Stimulated activated CD4-positive, alpha-beta T cell treated with anti-CD3 and anti-CD28 coated beads, Interleukin-12 subunit alpha, Interleukin-12 subunit beta, amount 100 ng/mL, for 4 hours (primary cell): Measurements from ENCODE around the gene LAMA5.

Experiments
- DNase-seq: peaks from one replicate; pipeline ENCODE4 v3.0.0-alpha.2; 2020

Gene LAMA5, protein sequence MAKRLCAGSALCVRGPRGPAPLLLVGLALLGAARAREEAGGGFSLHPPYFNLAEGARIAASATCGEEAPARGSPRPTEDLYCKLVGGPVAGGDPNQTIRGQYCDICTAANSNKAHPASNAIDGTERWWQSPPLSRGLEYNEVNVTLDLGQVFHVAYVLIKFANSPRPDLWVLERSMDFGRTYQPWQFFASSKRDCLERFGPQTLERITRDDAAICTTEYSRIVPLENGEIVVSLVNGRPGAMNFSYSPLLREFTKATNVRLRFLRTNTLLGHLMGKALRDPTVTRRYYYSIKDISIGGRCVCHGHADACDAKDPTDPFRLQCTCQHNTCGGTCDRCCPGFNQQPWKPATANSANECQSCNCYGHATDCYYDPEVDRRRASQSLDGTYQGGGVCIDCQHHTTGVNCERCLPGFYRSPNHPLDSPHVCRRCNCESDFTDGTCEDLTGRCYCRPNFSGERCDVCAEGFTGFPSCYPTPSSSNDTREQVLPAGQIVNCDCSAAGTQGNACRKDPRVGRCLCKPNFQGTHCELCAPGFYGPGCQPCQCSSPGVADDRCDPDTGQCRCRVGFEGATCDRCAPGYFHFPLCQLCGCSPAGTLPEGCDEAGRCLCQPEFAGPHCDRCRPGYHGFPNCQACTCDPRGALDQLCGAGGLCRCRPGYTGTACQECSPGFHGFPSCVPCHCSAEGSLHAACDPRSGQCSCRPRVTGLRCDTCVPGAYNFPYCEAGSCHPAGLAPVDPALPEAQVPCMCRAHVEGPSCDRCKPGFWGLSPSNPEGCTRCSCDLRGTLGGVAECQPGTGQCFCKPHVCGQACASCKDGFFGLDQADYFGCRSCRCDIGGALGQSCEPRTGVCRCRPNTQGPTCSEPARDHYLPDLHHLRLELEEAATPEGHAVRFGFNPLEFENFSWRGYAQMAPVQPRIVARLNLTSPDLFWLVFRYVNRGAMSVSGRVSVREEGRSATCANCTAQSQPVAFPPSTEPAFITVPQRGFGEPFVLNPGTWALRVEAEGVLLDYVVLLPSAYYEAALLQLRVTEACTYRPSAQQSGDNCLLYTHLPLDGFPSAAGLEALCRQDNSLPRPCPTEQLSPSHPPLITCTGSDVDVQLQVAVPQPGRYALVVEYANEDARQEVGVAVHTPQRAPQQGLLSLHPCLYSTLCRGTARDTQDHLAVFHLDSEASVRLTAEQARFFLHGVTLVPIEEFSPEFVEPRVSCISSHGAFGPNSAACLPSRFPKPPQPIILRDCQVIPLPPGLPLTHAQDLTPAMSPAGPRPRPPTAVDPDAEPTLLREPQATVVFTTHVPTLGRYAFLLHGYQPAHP (N-terminal part only)

GRCh38 chr20:62367136-62367632 lies at the start of gene LAMA5:
Gene LAMA5 (minus strand): TSS chr20:62367312. CDS start chr20:62367245, 67 bp downstream.
- no peak for DNase-seq

DNA sequence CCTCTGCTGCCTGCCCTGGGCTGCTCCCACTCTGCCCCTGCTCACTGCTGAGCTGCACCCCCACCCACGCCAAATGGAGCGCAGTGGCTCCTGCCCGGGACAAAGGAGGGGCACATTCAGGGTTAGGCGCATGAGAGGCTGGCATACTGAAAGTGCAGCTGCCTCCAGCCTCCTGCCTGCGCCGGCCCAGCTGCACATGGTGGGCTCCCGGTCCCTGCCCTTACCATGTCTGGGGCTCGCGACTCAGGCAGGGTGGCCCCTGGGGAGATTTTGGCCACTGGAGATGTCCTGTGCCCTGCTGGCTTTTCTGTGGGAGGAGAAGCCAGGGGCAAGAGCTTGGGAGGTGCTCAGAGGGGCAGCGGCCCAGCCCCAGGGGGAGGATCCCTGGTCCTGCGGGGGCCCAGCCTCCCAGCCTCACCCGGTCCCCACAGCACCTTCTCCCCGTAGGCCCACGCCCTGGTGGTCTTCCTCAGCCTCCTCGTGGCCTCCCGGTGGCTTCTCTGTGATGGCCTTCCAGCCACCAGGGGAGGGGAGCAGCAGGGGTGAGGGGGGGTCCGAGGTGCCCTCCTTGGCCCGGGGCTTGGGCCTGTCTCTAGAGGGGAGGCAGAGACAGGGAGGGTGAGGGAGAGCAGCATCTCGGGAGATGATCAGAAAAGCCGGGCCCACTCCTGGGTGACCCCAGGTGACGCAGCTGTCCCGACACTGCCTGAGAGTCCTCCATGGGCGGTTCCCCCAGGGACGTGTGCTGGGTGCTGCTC lies 48.4 kb upstream of the LAMA5 start:
- no peak for DNase-seq

- DNase-seq: no peak
Measured at GRCh38 chr20:62413896-62414481, 46.9 kb upstream of the LAMA5 start.

DNA sequence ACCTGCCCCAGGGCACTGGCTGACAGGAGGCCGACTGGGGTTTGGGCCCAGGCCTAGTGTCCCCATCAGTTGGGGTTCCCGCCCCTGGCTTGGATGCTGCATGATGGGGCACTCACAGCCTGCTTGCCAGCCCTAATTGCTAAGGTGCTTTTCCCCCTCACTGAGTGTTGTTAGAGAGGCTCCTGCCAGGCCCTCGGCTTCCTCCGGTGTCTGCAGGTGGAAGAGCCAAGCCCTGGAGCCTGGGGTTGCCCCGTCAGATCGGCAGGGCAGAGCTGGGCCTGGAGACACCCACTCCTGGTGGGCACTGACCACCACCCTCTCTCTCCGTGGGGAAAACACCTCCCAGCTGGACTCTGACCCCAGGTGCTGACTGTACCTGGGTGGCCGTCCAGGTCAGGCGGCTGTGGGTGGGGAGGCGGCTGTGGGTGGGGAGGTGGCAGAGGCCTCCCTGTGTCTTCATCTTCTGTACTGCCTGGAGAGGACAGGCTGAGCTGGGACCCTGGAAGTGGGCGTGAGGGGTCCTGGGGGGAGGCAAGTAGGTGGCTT lies 46.0 kb upstream of the LAMA5 start:
- DNase-seq: no peak

- no peak for DNase-seq
Measured at GRCh38 chr20:62412194-62413024, 45.3 kb upstream of the LAMA5 start.

DNA sequence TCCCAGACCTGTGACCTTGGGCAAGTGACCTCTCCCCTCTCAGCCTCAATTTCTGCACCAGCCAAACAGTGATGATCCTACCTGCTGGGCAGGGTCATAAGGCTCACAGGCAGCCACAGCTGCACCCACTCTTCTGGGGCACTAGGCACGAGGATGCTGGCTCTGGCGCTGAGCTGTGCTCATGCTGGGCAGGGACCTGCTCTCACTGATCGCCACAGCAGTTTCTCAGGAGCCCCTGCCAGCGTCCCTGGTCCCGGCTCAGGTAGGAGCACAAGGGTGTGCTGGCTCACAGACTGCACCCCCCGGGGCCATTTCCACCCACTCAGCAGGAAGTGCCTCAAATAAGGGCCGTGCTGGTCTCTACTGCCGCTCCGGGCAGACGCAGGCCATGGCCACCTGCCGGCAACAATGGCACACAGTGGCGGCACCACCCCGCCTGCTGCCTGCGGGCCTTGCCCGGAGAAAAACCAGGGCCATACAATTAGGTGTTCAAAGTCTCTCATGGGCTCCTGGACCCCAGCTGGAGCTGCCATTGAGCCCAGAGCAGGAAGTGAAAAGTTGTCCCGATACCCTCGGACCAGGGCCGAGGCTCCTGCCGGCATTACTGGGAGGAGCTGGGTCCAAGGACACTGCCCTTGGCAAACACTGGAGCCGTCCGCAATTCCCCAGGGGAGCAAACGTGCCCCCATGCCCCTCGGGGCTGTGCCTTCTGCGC lies 44.5 kb upstream of the LAMA5 start:
- no peak for DNase-seq

DNA sequence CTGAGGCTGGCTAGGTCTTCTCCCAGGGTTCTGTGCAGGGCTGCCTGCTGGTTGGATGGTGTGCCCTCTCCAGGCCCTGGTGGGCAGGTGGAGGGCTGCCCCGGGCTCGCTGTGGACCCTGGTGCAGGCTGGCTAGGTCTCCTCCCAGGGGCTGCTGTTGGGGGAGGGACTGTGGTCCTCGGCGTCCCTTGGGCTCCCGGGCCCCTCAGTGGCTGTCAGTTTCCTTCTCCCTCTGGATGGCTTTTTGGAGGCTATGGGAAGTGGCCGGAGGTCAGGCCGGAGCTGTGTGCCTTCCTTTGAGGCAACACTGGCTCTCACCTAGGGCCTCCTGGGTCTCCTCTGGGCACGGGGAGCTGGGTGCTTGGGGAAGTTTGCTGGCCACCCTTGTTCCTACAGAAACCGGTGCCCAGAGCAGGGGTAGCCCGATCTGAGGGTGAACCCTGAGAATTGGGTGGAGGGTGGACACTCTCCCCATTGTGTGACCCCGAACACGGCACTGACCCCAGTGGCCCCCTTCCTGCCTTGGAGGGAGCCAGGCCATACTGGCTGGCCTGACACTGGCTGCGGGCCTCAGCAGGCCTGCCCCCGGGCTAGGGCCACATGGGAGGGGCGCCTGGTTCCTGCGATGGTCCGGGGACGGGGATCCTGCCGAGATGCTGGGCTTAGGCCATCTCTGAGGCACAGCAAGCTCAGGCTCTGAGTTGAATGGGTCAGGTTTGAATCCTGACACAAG lies 43.8 kb upstream of the LAMA5 start:
- no peak for DNase-seq

DNA sequence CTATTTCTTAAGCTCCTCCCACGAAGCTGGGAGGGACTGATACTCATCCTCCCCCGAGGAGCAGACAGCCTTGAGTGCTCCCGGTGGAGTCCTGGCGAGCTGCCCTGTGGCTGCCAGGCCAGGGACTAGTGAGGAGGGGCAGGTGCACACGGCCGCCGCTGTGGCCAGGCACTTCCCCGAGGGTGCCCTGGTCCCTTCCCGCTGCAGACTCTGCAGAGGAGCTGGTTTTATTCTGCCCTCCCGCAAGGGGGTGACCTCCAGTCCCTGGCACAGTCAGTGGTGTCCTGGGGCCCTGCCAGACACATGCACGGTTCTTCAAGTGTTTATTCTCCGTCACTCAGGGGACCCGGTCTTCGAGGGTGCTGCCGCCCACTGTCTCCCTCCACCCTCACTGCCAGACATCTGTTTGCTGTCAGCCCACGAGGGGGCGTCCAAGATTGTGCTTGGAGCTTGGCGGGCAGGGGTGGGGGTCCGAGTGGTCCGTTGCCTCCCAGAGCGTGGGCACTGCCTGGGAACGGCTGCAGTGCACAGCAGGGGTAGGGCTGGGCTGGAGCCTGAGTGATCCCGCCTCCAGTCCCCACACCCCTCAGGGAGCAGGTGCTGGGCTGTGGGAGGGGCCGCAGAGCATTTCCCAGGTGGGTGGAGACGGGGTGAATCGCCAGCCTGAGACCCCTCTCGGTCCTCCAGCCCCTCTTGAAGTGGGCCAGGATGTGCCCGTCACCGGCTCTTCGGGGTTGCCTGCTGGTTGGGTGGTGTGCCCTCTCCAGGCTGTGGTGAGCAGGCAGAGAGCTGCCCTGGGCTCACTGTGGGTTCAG lies 43.0 kb upstream of the LAMA5 start:
- no peak for DNase-seq

- DNase-seq: no peak
Measured at GRCh38 chr20:62409086-62409853, 42.2 kb upstream of the LAMA5 start.

DNA sequence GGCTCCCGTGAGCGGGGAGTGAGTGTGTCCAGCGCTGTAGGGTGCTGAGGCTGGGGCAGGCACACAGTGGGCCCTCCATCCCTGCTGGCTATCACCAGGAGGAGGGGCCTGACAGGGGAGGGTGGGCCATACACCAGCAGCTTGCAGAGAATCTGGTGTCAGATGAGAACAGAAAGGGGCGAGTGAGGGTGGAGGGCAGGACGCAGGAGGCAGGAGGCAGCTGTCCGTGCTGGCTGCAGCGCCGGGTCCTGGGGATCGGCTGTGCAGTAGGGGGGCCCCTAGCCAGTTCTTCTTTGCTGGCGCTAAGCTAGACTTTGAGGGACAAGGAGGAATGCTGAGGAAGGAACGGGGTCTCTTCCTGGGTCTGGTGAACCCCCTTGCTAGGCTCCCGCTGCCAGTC lies 41.5 kb upstream of the LAMA5 start:
- DNase-seq: no peak

DNA sequence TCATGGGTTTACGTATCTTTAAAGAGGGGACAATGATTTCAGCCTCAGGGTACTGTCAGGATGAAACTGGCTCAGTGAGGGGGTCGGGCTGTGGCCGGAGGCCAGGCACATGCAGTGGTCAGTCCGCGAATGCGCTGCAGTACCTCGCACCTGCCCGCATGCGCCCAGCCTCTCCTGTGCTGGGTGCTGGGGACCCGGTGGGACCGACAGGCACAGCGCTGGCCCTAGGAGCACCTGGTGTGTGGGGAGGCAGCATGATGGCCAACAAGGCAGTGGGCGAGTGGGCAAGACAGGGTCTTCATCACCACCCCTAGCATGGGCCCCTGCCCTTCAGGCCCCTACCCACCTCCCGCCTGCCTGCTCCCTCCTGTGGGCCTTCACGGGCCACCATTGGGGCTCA lies 40.9 kb upstream of the LAMA5 start:
- no peak for DNase-seq

- DNase-seq: peak; percentile 86
Measured at GRCh38 chr20:62407221-62407992, 40.3 kb upstream of the LAMA5 start, which contains the start of gene CABLES2. Gene CABLES2 (minus strand): TSS chr20:62407285. CDS start chr20:62407276, 9 bp downstream.

- no peak for DNase-seq
Measured at GRCh38 chr20:62406635-62407176, 39.6 kb upstream of the LAMA5 start.

- no peak for DNase-seq
Measured at GRCh38 chr20:62405981-62406513, 38.9 kb upstream of the LAMA5 start.

- DNase-seq: no peak
Measured at GRCh38 chr20:62405108-62405980, 38.2 kb upstream of the LAMA5 start.
